ENCODE data around the gene DSCAML1. TPM values are rescaled to one million over a fixed set of nuclear protein-coding genes. Genes with fewer than 3 reads are reported as not detected.

Gene DSCAML1
- total RNA-seq, 2 experiments from 2014 or later: 0.42 to 1.4 TPM

GRCh38 chr11:117647872-117648271 lies 149.1 kb downstream of the DSCAML1 start:
- no peak for DNase-seq
- no peaks in the 10 kb centered on the region for H3K9me3 Mint-ChIP-seq (ENCODE audit: low read depth)
- H3K4me3 Mint-ChIP-seq: no peak overlapping the region
- no peak overlapping the region for H3K27ac Mint-ChIP-seq
- H3K36me3 Mint-ChIP-seq: no peaks in the 10 kb centered on the region
- ATAC-seq: no peak
- H3K27me3 Mint-ChIP-seq: no peaks in the 10 kb centered on the region
- CTCF ChIA-PET: no interaction called here
- no peaks in the 10 kb centered on the region for H3K4me1 Mint-ChIP-seq

- no peak overlapping the region for H3K4me3 Mint-ChIP-seq
- H3K9me3 Mint-ChIP-seq (ENCODE audit: low read depth): no peaks in the 10 kb centered on the region
- H3K4me1 Mint-ChIP-seq: no peaks in the 10 kb centered on the region
- H3K27me3 Mint-ChIP-seq: no peaks in the 10 kb centered on the region
- no peak overlapping the region for H3K27ac Mint-ChIP-seq
- ATAC-seq (no peak), DNase-seq (no peak)
- no peaks in the 10 kb centered on the region for H3K36me3 Mint-ChIP-seq
- CTCF ChIA-PET: no interaction called here
These were observed 149.8 kb downstream of the DSCAML1 start for GRCh38 chr11:117647207-117647606.

DNA sequence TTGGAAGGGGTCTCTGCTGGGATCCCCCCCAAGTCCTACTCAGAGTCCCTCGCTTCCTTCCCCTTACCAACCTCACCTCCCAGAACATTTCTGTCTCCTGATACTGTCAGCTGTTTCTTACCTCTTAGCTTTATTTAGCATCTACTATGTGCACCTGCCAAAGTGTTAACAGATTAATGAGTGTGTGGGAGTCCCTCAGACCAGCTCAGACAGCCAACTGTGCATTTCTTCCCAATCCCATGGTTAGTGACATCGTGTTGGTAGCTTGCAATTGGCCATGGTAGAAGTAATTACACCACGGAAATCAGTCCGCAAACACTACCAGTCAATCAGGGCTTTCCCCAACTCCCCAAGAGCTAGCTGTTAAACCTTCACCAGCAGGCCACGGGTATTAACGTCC lies 150.6 kb downstream of the DSCAML1 start:
- Mint-ChIP-seq H3K4me3 (no peak overlapping the region), H3K9me3 (ENCODE audit: low read depth) (no peaks in the 10 kb centered on the region), H3K4me1 (no peaks in the 10 kb centered on the region), H3K27ac (no peak overlapping the region), H3K27me3 (no peaks in the 10 kb centered on the region), H3K36me3 (no peaks in the 10 kb centered on the region)
- no peak for DNase-seq
- CTCF ChIA-PET: no interaction called here
- ATAC-seq: no peak

DNA sequence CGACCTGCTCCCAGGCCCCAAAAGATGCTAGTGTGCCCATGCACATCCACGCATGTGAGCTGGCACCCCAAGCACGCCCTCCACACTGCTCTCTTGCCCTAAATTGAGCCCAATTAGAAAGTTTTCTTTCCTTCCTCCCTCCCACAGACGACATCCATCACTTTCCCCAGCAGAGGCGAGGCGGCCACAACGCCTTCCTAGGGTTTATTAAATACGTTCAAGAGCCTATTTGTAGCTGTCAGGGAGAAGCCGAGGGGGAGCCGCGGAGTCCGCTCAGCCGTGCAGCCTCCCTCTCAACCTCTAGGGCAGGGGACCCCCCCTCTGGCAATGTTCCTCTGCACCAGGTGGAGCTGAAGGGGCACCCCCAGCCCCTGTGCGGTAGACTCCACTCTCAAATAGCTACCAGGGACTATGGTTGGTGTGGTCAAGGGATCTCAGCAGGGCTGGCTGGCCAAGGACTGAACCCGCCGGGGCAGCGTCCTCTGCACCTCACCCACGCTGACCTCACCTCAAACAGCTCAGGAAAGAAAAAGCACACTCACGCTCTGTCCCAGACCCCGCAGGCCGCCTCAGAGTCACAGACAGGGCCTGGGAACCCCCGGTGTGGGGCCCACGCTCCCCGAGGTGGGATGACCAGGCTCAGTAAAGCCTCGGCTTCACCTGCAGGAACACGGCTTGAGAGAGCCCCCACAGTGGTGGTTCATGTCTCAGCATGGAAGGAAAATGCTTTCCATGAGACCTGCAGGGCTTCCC lies 152.4 kb downstream of the DSCAML1 start:
- H3K4me3 Mint-ChIP-seq: no peak overlapping the region

DNA sequence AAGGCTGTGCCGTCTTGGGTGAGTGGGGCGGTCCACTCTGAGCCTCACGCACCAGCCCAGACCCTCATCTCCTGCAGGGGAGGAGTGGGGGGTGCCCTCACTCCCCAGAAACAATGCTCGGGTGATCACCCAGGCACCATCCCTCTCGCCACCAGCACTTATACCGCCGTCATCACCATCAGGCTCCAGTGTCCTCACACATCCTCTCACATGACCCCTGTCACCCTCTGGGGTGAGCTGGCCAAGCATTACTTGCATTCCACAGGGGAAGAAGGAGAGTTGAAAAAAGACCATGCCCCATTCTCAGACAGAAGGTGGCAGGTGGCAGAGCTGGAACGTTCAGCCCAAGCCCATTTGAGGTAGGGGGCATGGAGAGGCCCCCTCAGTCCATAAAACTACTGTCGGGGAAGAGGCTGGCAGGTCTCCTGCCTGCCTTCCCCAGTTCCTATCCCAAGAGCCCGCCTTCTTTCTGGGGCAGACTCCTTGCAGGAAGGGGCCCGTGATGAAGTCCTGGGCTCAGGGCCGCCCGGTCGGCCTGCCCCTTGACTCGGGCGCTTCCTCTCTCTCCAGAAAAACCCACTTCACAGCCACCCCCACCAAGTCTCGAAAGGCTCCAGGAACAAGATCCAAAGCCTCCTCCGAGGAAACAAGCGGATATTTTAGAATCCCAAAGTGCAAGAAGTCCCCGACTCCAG lies 153.3 kb downstream of the DSCAML1 start:
- Mint-ChIP-seq H3K4me3 (no peak overlapping the region), H3K27me3 (no peaks in the 10 kb centered on the region), H3K9me3 (ENCODE audit: low read depth) (no peaks in the 10 kb centered on the region), H3K27ac (no peak overlapping the region), H3K36me3 (no peaks in the 10 kb centered on the region), H3K4me1 (no peaks in the 10 kb centered on the region)
- CTCF ChIA-PET: no interaction called here
- ATAC-seq (no peak), DNase-seq (no peak)

More for the DNA sequence above, 152.4 kb downstream of the DSCAML1 start:
- Mint-ChIP-seq H3K27ac (no peak overlapping the region), H3K4me1 (no peaks in the 10 kb centered on the region), H3K9me3 (ENCODE audit: low read depth) (no peaks in the 10 kb centered on the region), H3K36me3 (no peaks in the 10 kb centered on the region), H3K27me3 (no peaks in the 10 kb centered on the region)
- no peak for DNase-seq
- CTCF ChIA-PET: no interaction called here
- no peak for ATAC-seq

DNA sequence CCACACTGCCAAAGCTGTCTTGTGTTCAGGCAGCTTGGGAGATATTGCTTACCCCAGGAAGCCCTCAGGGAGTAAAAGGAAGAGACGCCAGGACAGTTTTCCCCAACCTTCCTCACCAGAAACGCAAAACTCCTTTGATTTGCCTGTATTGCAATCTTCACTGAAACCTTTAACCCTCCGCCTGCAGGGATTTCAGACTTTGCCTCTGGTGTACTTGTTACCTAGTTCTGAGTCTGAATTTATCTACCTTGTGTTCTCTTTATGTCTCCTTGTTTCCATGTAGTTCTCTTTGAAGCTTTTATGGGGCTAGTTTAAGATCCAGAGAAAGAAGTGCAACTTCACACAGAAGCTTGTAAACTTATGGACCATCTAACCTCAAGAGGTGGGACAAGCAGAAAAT lies 154.2 kb downstream of the DSCAML1 start:
- CTCF ChIA-PET: no interaction called here
- no peak overlapping the region for H3K27ac Mint-ChIP-seq
- no peaks in the 10 kb centered on the region for H3K4me1 Mint-ChIP-seq
- DNase-seq (no peak), ATAC-seq (no peak)
- H3K27me3 Mint-ChIP-seq: no peaks in the 10 kb centered on the region
- no peak overlapping the region for H3K4me3 Mint-ChIP-seq
- H3K36me3 Mint-ChIP-seq: no peaks in the 10 kb centered on the region
- H3K9me3 Mint-ChIP-seq (ENCODE audit: low read depth): no peaks in the 10 kb centered on the region

GRCh38 chr11:117642396-117642795 lies 154.6 kb downstream of the DSCAML1 start:
- no peaks in the 10 kb centered on the region for H3K27me3 Mint-ChIP-seq
- CTCF ChIA-PET: no interaction called here
- no peak overlapping the region for H3K4me3 Mint-ChIP-seq
- no peaks in the 10 kb centered on the region for H3K36me3 Mint-ChIP-seq
- ATAC-seq (no peak), DNase-seq (no peak)
- H3K27ac Mint-ChIP-seq: no peak overlapping the region
- H3K4me1 Mint-ChIP-seq: no peaks in the 10 kb centered on the region
- H3K9me3 Mint-ChIP-seq (ENCODE audit: low read depth): no peaks in the 10 kb centered on the region

- H3K27me3 Mint-ChIP-seq: no peaks in the 10 kb centered on the region
- no peak overlapping the region for H3K27ac Mint-ChIP-seq
- no peak overlapping the region for H3K4me3 Mint-ChIP-seq
- CTCF ChIA-PET: no interaction called here
- no peak for DNase-seq
- ATAC-seq: no peak
- no peaks in the 10 kb centered on the region for H3K36me3 Mint-ChIP-seq
- no peaks in the 10 kb centered on the region for H3K4me1 Mint-ChIP-seq
- no peaks in the 10 kb centered on the region for H3K9me3 Mint-ChIP-seq (ENCODE audit: low read depth)
These were observed 155.8 kb downstream of the DSCAML1 start for GRCh38 chr11:117641008-117641915.

DNA sequence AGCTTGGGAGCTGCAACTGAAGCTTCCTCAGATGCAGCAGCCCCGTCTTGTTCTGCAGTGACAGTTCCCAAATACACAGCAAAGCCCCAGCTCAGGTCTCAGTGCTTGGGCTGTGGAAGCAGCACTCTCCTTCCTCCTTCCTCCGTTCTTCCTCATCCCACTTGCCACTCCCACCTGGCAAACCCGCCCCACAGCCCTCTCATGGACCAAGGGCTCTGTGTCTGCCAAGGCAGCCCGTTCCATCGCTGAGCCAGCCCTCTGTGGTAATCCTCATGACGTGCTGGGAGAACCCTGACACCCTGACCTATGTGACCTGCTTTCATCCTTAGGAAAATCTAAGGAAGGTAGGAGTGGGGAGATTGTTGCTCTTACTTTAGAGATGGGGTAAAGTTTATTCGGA lies 157.0 kb downstream of the DSCAML1 start:
- Mint-ChIP-seq H3K9me3 (ENCODE audit: low read depth) (no peaks in the 10 kb centered on the region), H3K27me3 (no peaks in the 10 kb centered on the region), H3K27ac (no peak overlapping the region), H3K4me1 (no peaks in the 10 kb centered on the region), H3K4me3 (no peak overlapping the region), H3K36me3 (no peaks in the 10 kb centered on the region)
- DNase-seq (no peak), ATAC-seq (no peak)
- CTCF ChIA-PET: no interaction called here

- CTCF ChIA-PET: no interaction called here
- H3K36me3 Mint-ChIP-seq: no peaks in the 10 kb centered on the region
- no peak overlapping the region for H3K4me3 Mint-ChIP-seq
- no peaks in the 10 kb centered on the region for H3K27me3 Mint-ChIP-seq
- ATAC-seq: no peak
- no peaks in the 10 kb centered on the region for H3K9me3 Mint-ChIP-seq (ENCODE audit: low read depth)
- DNase-seq: no peak
- no peaks in the 10 kb centered on the region for H3K4me1 Mint-ChIP-seq
- H3K27ac Mint-ChIP-seq: no peak overlapping the region
These were observed 157.4 kb downstream of the DSCAML1 start for GRCh38 chr11:117639601-117640000.

DNA sequence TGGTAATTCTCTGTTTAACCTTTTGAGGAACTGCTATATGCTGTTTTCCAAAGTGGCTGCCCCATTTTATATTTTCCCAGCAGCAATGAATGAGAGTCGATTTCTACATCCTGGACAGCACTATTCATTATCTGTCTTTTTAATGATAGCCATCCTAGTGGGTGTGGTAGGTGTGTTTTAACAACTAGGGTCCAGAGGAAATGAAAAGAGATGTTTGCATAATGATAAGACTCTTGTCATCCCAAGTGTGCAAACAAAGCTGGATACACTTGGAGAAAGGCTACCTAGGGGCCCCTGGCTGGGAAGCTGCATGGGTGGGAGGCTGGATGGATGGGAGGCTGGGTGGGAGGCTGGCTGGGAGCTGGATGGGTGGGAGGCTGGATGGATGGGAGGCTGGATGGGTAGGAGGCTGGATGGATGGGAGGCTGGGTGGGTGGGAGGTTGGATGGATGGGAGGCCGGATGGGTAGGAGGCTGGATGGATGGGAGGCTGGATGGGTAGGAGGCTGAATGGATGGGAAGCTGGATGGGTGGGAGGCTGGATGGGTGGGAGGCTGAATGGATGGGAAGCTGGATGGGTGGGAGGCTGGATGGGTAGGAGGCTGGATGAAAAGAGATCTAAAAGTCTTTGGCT lies 158.0 kb downstream of the DSCAML1 start:
- H3K27me3 Mint-ChIP-seq: no peaks in the 10 kb centered on the region
- no peaks in the 10 kb centered on the region for H3K9me3 Mint-ChIP-seq (ENCODE audit: low read depth)
- ATAC-seq (no peak), DNase-seq (no peak)
- H3K4me1 Mint-ChIP-seq: no peaks in the 10 kb centered on the region
- no peaks in the 10 kb centered on the region for H3K36me3 Mint-ChIP-seq
- CTCF ChIA-PET: no interaction called here
- H3K4me3 Mint-ChIP-seq: no peak overlapping the region
- no peak overlapping the region for H3K27ac Mint-ChIP-seq

DNA sequence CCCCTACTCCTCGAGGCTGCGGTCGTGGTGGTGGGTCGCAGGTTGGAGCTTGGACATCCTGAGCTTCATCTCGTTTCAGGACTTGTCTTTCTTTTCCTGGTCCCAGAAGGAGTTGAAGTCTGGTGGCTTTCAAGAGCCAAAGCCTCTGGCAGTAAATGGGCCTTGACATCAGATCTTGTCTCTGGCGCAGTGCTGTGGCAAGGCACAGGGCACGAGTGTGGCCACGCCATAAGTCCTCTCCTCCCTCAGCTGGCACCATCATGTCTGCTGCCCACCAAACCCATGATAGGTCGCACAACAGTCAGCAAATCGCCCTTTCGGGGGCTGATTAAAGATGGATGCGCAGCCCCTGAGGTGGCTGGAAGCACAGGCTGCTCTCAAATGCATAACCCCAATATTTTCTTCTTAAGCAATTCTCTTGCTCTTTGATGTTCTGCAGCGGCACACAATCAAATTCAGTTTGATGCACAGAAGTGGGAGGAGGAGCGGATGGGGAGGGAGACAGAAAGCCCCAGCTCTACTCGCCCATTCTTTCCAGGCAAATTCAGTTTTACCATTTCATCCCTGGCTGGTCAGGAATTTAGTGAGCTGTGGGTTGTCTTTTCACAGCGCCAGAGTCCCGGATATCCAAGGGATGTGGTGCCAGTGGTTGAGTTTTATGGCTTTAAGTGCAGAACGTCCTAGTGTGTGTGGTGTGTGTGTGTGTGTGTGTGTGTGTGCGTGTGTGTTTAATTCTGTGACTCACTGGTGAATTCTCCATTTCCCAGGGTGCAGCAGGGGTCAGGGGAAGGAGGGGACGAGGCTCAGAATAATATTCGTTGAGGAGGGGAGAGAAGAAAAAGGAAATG lies 162.0 kb downstream of the DSCAML1 start:
- no peaks in the 10 kb centered on the region for H3K9me3 Mint-ChIP-seq (ENCODE audit: low read depth)
- CTCF ChIA-PET: interaction anchor here (1.5 kb wide), 1 partner anchor 208 kb away, joined by 4 read pairs; no protein-coding TSS in a partner anchor
- H3K36me3 Mint-ChIP-seq: no peaks in the 10 kb centered on the region
- no peaks in the 10 kb centered on the region for H3K27me3 Mint-ChIP-seq
- H3K27ac Mint-ChIP-seq: no peak overlapping the region
- no peaks in the 10 kb centered on the region for H3K4me1 Mint-ChIP-seq
- H3K4me3 Mint-ChIP-seq: no peak overlapping the region
- DNase-seq (no peak), ATAC-seq (no peak)
